GM18873 (cell line): ENCODE measurements around the gene POLR2C.
A peak's percentile ranks its signal among the peaks of the same experiment; 100 is the strongest.
"Not testable (repeated sequence)": the region's sequence is repeated elsewhere in the genome, so short reads cannot be mapped to it uniquely, and the experiment has no call there.

ENCODE experiments used
- ATAC-seq: cut with Tn5 transposase; IDR thresholded peaks from one replicate; pipeline ENCODE4 v1.9.1; 2021; ENCODE audit warnings: mild to moderate bottlenecking, moderate library complexity, moderate number of reproducible peaks; ENCODE audit not compliant: unreplicated experiment, low FRiP score

Gene POLR2C

DNA sequence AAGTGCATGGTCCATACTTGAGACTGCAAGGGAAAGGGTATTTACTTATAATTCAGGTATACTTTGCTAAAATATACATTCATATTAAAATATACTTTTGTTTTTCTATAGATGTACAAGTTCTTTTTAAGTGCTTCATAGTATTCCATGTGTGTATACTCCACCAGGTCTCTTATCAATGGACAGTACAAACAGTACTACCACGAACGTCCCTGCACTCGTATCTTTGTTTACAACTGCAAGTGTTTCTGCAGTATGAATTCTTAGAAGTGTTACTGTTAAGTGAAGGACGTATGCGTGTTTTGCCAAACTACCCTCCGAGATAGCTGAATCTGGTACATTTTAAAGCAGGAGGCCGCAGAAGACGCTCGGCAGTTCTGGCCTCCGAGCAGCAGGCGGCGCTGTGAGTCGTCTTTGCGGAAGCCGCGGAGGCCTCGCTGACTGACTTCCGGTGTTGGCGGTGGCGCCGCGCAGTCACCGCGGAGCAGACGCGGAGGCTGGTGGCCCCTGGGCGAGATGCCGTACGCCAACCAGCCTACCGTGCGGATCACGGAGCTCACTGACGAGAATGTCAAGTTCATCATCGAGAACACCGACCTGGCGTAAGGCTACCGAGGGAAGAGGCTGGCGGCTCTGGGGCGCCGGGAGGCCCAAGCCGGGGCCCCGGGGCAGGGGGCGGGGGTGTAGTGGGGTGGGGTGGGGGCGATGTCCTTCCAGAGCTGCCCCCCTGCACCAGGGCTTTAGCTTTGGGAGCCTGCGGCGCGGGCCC, at the start of gene POLR2C:
Gene POLR2C, plus strand, starts transcription at position 471 of the 769 bp plus-strand sequence. Its CDS starts 46 bp downstream, at position 517.
- peak; percentile 84 for ATAC-seq

DNA sequence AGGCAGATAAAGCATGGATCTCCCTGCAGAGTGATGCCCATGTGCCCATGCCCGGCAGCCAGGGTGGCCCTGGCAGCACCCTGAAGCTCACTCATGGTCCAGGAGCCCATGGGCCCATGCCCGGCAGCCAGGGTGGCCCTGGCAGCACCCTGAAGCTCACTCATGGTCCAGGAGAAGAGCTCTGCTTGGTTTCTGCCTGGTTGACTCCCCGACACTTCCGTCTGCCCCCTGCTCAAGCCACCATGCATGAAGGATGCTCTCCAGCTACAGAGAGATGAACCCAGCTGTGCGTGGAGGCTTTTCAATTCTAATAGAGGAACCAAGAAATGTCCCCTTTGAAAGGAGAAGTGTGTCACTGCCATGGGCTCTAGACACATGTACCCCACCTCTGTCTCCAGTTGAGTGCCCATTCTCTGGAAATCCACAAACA, 49.2 kb upstream of the POLR2C start:
- ATAC-seq, result peak; percentile 59

DNA sequence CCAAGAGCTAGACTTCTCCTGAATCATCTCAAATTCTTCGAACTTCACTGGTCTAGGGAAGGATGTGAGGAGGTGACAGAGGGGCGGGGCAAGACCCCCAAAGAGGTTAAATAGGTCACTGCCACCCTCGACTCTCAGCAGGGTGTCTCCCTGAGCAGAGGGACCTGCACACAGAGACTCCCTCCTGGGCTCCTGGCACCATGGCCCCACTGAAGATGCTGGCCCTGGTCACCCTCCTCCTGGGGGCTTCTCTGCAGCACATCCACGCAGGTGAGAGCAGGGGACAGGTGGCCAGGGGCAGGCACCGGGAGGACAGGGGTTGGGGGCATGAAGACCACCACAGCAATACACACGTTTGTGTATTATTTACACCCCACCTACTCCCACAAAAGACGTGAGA, 48.7 kb upstream of the POLR2C start:
- no peak for ATAC-seq

DNA sequence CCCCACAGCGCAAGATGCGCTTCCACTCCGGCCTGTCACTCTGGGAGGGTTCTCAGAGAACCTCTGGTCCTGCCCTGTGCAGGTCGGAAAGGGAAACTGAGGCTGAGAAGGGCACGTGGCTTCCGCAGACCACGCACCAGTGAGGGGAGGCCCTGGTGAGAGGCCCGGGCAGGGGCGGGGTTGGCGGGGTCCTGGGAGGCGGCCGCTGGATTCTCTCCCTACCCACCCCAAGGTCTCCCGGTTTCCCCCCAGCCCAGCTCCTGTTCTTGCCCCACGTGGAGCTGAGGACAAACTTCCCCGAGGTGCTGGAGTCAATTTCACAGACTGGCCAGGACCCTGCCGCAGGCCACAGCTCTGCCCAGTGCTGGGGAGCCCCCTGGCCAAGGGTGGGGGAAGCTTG, 46.4 kb upstream of the POLR2C start:
- no peak for ATAC-seq

DNA sequence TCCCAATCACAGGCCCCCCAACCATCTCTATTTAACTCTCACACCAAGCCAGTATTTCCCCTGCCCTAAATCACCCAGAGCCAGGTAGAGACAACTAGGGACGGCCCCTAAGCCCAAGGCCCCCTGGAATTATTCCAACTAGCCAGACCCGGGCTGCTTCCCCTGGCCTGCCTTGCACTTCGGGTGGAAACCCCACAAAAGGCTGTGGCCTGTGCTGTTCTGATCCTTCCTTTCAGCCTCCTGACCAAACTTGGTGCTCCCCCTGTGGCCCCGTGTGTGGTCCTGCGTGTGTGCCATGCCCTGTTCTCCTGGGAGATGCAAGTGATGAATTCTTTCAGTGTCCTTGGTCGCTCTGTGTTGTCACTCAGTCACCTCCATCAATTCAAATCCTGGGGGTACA, 43.0 kb upstream of the POLR2C start:
- ATAC-seq, result no peak

DNA sequence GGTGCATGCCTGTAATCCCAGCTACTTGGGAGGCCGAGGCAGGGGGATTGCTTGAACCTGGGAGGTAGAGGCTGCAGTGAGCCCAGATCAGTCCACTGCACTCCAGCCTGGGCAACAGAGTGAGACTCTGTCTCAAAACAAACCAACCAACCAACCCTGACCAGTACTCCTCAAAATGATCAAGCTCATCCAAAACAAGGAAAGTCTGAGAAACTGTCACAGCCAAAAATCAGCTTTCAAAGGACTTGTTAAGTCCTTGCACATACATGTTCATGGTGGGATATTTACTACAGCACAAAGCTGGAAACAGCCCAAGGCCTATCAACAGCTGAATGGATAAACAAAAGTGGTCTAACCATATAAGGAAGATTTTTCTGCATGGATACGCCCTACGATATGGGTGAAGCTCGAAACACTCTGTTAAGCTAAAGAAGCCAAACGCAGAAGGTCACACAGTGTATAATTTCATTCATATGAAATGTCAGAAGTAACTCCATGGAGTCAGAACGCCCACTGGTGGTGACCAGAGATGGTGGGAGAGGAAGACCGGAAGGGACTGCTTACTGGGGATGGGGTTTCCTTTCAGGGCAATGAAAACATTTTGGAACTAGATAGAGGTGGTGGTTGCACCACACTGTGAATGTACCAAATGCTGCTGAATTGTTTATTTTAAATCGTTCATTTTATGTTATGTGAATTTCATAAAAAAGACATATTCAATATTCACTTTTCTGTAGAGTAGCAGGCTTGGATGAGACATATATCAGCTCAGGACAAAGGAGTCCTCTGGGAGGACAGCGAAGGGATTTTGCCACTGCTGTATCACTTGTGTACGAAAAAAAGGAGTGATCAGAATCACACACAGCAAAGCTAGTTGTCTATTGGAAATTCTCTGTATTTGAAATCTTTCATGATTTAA, 40.2 kb upstream of the POLR2C start:
- no peak for ATAC-seq

DNA sequence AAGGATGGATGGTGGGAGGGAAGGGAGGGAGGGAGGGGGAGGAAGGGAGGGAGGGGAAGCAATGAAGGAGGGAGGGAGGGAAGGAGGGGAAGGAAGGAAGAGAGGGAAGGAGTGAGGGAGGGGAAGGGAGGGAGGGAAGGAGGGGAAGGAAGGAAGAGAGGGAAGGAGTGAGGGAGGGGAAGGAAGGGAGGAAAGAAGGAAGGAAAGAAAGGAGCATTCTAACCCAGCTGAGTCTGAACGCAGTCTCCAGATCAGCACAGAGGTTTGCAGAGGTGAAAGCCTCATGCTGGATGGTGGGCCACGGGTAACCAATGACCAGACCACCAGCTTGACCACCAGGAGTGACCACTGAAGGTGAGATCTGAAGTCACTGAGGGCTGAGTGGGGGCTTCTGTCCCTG, 39.3 kb upstream of the POLR2C start:
- no peak for ATAC-seq

DNA sequence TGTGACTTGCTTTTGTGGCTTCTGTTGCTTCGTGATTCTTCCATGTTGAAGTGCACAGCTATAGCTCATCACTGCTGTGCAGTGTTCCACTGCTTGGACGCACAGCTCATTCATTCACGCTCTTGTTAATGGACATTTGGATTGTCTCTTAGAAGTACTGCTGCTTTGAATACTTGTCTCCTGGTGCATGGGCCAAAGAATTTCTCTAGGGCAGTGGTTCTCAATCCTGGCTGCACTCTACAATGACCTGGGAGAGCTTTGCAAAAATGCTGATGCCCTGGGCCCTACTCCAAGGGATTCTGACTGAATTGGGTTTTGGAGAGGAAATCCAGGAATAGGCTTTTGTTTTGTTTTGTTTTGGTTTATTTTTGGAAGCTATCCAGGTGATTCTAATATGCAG, 37.9 kb upstream of the POLR2C start:
- ATAC-seq, result no peak

DNA sequence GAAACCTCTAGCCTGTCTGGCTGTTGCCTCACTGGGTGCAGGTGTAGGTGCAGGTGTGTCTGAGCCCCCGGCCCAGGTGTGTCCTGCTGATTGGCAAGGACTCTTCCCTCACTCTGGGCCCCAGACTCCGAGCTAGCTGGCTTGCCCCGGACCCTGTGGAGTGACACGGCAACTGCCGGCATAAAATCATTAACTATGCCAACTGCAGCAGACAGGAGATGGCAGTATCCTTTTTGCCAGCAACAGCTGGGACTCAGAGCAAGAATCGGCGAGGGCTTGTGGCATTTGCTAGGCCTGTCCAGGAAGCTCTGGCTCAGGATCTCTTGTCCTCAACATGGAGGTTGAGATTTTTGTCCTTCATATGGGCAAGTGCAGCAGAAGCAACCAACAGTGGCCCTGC, 36.1 kb upstream of the POLR2C start:
- no peak for ATAC-seq

DNA sequence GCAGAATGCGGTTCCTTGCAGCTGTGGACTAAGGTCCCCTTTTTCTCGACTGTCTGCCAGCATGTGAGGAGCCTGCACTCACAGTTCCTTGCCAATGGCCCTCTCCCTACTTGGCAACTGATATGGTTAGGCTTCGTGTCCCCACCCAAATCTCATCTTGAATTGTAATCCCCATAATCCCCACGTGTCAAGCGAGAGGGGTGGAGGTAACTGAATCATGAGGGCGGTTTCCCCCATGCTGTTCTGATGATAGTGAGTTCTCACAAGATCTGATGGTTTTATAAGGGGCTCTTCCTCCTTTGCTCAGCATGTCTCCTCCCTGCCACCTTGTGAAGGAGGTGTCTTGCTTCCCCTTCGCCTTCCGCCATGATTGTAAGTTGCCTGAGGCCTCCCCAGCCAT, 35.2 kb upstream of the POLR2C start:
- ATAC-seq, result no peak

DNA sequence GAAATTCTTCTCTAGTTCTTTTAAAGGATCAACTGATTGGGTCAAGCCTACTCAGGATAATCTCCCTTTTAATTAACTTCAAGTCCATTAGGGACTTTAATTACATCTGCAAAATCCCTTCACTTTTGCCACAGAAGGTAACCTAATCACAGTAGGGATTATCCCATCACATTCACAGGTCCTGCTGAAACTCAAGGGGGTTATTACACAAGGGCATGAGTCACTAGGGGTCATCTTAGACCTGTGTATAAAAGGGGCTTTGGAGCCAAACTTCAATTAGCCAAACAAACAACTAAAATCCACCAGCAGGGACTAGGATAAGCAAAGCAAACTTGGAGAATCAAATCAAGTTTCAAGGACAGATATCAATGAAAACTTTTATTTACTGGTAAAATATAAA, 34.7 kb upstream of the POLR2C start:
- no peak for ATAC-seq

DNA sequence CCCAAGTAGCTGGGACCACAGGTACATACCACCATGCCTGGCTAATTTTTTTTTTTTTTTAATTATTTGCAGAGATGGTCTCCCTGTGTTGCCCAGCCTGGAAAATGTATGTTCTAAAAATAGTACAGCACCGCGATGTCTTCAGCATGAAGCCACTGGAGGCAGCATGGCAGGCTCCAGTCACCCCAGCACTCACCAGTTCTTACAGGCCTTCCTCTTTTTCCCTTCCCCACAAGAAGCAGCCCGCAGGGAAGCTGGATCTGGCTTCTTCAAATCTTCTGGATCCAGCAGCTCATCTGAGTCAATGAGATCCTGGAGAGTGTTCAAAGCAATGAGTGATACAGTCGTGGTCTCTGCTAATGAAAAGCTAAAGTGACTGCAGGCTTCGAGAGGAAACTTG, 31.5 kb upstream of the POLR2C start:
- ATAC-seq, result no peak

DNA sequence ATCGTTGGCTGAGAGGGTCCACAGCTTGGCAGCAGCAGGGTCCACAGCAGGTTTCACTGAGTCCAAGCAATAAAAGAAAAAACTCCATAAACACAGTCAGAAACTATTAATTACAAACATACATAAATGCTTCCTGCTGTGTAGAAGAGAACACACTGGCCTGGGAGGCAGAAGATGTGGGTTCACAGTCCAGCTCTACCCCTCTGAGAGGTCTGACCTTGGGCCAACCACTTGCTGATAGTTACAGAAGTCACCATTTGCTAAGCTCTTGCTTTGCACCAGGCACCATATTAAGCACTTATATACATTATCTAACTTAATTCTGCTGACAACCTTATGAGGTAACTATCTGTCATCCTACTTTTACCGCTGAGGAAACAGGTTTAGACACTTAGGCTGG, 30.0 kb upstream of the POLR2C start:
- ATAC-seq, result no peak

DNA sequence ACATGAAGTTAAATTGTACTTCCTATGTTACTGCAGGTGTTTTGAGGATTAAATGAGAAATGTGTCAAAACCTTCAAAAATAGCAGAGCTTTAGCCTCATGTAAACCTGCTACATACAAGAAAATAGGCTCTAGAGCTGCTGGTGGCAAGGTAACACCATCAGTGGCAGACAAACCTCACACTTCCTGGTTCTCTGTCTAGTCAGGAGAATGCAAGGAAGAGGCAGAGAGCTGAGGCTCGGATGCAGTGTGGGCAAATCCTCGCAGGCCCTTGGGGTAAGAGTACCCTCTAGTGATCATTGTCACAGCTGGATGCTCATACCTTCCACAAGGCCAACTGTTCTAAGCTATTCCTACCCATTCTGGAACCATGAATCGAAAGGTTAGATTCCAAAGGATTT, 29.5 kb upstream of the POLR2C start:
- ATAC-seq, result no peak

DNA sequence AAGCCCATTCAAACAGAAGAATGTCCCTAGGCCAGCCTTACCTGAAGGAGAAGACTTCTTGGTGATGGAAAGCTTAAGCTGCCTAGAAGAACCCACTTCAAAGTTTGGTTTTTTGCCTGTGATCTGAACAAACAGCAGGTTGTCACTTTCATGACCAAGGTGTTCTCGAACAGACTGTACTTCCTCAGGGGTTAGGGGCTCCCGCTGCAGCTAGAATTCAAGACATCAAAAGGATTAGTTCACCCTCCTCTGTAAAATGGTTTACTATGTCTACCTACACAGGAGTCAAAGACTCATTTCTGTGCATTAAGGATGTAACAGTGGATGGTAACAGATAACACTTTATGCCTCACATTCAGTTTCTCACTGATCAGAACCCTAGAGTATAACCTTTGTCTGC, 28.5 kb upstream of the POLR2C start:
- ATAC-seq, result no peak

DNA sequence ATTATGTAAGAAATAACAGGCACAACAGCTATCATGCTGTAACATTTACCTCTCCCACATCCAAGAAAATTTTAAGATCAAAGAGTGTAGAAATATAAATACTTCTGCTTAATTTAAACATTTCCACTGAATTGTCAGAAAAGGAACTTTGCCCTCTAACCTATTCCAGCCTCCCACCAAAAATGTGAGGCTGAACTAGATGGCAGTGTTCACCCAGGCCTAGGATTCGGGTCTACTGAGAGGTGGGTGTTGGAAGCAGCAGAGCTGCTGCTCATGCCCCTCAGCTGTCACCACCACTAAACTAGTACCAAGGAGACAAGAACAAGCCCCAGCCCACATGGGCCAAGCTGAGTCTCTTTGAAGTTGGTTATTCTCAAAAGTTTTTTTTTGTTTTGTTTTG, 26.6 kb upstream of the POLR2C start:
- no peak for ATAC-seq

DNA sequence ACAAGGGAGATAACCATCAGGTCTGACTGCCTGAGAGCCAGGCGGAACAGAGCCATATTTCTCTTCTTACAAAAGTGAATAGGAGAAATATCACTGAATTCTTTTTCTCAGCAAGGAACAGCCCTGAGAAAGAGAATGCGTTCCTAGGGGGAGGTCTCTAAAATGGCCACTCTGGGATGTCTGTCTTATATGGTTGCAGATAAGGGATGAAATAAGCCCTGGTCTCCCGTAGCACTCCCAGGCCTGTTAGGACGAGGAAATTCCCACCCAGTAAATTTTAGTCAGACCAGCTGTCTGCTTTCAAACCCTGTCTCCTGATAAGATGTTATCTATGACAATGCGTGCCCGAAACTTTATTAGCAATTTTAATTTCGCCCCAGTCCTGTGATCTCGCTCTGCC, 22.5 kb upstream of the POLR2C start:
- not testable (repeated sequence) for ATAC-seq

DNA sequence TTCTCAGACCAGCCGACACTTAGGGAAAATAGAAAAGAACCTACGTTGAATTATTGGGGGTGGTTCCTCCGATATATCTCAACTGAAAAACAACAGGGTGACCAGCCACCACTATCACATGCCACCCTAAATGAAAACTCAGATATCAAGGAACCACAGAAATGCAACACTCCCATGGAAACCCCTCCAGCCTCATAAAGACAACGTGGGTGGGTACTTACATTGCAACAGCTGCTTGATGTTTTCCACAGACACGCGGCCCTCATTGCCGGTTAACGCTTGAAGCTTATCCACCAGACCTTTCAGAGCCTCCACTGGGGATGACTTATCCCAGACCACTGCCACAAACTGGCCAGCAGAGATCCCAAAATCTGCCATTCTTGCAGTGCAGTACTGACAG, 21.9 kb upstream of the POLR2C start:
- ATAC-seq, result not testable (repeated sequence)

DNA sequence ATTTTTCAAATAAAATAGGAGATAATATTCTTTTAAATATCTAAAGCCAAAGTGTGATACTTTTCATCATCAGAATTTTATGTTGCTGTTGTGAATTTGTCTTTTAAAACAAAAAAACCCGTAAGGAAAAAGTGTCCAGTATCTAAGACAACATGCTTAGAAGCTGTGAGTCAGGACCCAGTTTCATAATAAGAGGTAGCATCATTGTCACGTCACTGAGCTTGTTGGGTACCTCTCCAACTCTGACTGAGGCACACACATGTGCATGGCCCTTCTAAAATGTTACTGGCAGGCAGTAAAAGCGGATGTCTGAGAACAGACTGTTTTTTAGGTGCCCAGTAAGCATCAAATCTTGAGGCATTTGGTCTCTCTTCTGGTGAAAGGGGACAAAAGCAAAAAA, 17.8 kb upstream of the POLR2C start:
- ATAC-seq, result no peak

DNA sequence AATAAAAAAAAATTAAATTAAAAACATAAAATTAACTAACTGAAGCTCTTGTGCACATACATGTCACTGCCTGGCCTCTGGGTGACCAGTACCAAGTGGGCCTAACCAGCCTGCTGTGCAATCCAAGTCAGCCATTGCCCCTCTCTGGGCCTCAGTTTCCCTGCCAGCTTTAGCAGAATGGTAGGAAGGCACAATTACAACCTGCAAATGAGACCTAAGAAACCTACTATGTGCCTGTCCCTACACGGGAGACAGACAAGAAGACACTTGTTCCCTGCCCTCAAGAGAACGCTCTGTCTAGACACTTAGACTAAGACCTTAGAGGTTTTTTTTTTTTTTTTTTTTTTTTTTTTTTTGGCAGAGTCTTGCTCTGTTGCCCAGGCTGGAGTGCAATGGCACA, 17.0 kb upstream of the POLR2C start:
- no peak for ATAC-seq

DNA sequence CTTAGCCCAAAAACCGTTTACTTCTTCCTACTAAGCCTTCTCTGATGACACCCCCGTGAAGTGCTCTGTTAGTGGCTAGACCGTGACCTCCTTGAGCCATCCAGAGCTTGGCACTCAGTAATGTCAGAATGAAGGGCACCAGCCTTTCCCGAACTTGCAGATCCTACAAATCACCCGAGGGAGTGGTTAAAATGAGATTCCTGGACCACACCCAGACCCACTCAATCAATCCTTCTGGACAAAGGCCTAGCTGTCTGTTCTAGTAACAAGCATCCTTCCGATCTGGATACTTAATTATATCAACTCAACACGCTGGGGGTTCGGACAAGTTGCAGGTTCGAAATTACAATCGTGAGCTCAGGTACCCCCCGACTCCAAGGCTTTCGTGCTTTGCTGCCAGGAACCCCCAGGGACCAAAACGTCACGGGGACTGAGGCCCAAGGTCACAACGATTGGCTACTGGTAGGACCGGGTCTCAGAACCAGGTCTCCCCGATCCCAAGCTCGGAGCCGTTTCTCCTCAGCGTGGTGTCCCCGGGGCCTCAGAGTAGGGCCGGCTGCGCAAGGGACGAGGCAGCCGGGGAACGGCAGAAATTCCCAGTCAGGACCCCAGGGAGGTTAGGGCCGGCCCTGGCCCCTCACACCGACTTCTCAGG, 15.8 kb upstream of the POLR2C start:
- ATAC-seq, result peak; percentile 16
